HL-60 (cell line): Measurements from ENCODE around the gene PGA4.
"Not testable (repeated sequence)": the region's sequence is repeated elsewhere in the genome, so short reads cannot be mapped to it uniquely, and the experiment has no call there.

Experiments
- CTCF ChIP-seq: IDR thresholded peaks from one replicate; pipeline ENCODE4 v1.5.1; 2011; ENCODE audit warnings: low read length, control low read depth, inconsistent platforms; ENCODE audit not compliant: insufficient read depth
- POLR2AphosphoS5 ChIP-seq: IDR thresholded peaks from 2 replicates; pipeline ENCODE4 v1.6.1; 2012; ENCODE audit warnings: low read depth
- SPI1 ChIP-seq: IDR thresholded peaks from 2 replicates; pipeline ENCODE4 v1.6.1; 2012; ENCODE audit warnings: low read depth, mild to moderate bottlenecking, borderline replicate concordance

GRCh38 chr11:61213711-61214324 lies 8.3 kb upstream of the PGA4 start:
- TF ChIP-seq POLR2AphosphoS5, SPI1, CTCF: not testable (repeated sequence)
